IPS DF 4.7 (cell line): ENCODE results near the gene ARG2.

ENCODE experiments used
- DNase-seq: peaks from one replicate; pipeline ENCODE4 v3.0.0-alpha.2; 2013; ENCODE audit warnings: low spot score; ENCODE audit errors: extremely low read depth

Gene ARG2

DNA sequence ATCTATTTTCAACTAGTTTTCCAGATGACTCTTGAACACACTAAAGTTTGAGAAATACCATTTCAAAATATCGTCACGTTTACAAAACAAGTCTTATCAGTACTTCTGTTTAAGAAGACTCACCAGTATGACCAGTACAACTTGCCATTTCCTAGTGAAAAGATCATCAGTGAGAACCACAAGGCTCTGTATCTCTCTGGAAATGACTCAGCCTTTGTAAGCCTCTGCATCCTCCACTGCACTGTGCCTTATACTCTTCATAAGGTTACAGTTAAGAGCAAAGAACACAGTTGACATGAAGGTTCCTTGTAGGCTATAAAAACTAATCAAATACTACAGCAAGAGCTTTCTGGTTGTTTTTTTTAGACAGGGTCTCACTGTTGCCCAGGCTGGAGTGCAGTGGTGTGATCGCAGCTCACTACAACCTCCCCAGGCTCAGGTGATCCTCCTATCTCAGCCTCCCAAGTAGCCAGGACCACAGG lies 60.4 kb downstream of the ARG2 start:
- DNase-seq, result no peak

DNA sequence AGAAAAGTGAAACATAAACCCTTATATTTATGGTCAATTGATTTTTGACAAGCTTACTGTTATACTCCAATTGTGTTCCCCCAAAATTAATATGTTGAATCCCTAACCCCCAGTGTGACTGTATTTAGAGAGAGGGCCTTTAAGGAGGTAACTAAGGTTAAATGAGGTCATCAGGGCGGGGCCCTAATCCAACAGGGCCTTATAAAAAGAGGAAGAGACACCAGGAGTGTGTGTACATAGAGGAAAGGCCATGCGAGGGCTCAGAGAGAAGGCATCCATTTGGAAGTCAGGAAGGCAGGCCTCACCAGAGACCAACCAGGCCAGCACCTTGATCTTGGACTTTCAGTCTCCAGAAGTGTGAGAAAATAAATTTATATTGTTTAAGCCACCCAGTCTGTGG lies 61.2 kb downstream of the ARG2 start:
- DNase-seq, result no peak

DNA sequence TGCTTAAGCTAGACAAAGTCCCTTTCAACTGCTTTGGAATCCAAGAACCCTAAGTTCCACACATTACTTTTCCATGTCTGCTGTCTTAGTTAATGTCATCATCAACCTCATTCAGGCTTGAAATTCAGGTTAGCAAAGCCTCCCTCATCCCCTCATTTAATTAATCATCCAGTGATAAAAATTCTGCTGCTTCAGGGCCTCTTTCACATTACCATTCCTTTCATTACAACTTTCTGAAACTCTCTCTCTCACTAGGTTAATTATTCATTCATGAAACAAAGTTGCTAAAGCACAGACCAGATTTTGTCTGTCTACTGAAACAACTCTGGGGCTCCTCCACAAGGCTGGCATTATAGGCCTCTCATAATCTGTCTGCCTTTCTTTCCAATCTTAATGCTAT lies 64.1 kb downstream of the ARG2 start:
- DNase-seq, result no peak

DNA sequence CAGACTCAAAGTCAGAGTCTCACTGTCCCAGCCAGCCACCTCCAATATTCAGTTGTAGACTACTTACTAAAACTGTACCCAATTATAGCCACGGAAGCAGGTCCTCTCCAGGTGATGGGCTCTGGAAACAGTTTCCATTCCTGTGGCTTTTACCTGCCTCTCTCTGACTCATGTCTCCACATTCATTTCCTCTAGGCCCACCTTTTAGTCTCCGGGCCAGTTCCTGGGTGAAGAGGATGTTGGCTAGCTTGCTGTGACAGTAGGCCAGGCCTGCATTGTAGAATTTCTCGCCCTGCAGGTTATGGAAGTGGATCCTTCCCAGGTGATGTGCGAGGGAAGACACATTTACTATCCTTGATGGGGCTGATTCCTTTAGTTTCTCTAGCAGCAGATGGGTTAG lies 70.3 kb downstream of the ARG2 start:
- no peak for DNase-seq

DNA sequence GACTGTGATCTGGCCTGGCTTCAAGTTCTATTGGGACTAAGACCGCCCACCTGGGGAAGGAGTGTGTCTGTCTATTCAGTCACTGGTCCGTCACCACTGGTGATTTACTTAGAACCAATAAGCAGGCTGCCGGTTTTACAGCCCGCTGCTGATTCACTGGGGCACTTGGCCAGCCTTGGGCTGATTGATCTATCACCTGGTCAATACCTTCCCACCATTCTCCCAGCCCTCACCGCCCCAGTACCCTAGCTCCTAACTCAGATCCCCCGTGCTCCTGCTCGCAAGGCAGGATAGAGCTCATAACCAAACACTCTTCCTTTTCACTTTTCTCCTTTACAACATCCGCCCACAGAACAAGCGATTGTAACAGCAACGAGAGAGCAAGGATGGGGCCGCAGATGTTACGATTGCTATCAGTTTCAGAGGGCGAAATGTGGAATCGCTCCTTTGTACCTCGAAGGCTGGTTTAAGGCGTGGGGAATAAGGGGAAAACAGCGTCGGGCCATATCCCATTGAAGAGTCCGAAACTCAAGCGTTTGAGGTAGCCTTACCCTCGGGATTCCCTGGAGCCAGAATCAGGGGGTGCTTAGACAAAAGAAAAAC lies 75.2 kb downstream of the ARG2 start:
- no peak for DNase-seq

DNA sequence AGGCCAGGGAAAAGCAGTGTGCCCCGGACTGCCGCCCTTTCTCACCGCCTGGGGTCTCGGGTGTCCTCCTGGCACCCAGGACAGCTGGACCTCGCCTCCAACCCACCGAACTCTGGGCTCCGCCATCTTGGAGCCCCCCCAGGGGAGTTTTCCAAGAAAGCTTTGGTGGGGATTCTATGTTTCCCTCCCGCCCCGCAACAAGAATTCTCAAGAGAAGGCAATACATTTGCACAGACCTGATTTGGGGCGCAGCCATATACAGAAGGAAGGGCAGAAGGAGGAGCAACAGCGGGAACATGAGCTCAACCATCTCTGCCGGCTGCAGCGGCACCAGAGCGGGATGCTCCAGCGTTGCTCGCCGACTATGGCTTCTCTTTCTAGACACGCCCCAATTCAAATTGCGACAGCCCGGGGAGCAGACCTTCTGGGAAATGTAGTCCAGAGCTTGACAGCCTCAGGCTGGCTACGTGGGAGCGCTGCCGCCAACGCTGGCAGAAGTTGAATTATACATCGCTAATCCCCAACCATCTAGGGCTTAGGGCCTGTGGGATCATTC lies 75.8 kb downstream of the ARG2 start, which contains the start of gene RDH11:
TSS of gene RDH11 (minus strand) at position 371 of the 556 bp plus-strand sequence. CDS start at position 310, 61 bp downstream.
- no peak for DNase-seq

DNA sequence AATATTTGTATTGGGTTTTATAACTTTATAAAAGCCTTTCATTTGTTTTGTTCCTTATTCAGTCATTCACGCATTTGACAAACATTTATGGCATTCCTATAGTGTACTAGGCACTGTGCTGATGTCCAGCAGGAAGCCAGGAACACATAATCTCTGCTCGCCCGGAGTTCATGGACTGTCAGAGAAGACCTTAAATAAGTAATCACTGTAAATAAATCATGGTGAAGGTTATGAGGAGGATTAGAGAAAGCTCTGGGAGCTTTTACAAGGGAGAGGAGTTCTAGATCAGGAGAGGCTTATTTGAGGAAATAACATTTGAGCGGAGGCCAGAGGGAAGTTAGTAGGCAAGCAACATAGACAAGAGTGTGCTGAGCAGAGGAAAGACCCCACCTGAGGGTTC lies 77.3 kb downstream of the ARG2 start:
- DNase-seq, result no peak

DNA sequence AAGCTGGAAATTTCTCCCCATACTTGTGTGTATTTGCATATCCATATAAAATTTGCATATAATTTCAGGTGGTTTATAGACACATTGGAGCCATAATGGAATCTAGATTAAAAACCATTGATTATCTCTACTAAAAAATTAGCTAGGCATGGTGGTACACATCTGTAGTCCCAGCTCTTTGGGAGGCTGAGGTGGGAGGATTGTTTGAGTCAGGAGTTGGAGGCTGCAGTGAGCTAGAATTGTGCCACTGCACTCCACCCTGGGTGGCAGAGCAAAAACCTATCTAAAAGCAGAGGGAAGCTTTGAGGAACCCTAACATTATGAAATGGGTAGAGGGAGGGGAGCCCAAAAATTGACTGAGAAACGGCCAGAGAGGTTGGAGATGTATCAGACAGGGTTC lies 78.5 kb downstream of the ARG2 start:
- no peak for DNase-seq
